HepG2 (cell line): ENCODE results near the gene ATP6V0D1. TPM values are rescaled to one million over a fixed set of nuclear protein-coding genes. Genes with fewer than 3 reads are reported as not detected.

ENCODE experiments used
- IRF9 ChIP-seq: sonication (generic); formaldehyde crosslinking; IDR thresholded peaks from 2 replicates; pipeline ENCODE4 v1.8.0; 2022; ENCODE audit warnings: missing genetic modification reagents, mild to moderate bottlenecking, borderline replicate concordance
- PHF8 ChIP-seq: sonication (generic); formaldehyde crosslinking; IDR thresholded peaks from 2 replicates; pipeline ENCODE4 v1.5.0; 2020; ENCODE audit warnings: missing genetic modification reagents
- RAD21 ChIP-seq: fragments of 450-650 bp; formaldehyde crosslinking; IDR thresholded peaks from 2 replicates; pipeline ENCODE4 v1.5.0; 2020; ENCODE audit warnings: mild to moderate bottlenecking
- RAD51 ChIP-seq: fragments of 450-650 bp; IDR thresholded peaks from 2 replicates; pipeline ENCODE4 v1.6.1; 2016; ENCODE audit warnings: borderline replicate concordance
- SALL1 ChIP-seq: sonication (generic); formaldehyde crosslinking; IDR thresholded peaks from 2 replicates; pipeline ENCODE4 v1.8.0; 2022; ENCODE audit warnings: mild to moderate bottlenecking, missing genetic modification reagents
- SAP130 ChIP-seq: IDR thresholded peaks from 2 replicates; pipeline ENCODE4 v1.6.1; 2016; ENCODE audit warnings: low read depth
- TMF1 ChIP-seq: sonication (generic); formaldehyde crosslinking; IDR thresholded peaks from 2 replicates; pipeline ENCODE4 v1.8.1; 2022; ENCODE audit warnings: low read depth, missing genetic modification reagents
- ZBTB1 ChIP-seq: sonication (generic); formaldehyde crosslinking; IDR thresholded peaks from 2 replicates; pipeline ENCODE4 v1.4.0; 2020; ENCODE audit warnings: missing genetic modification reagents, borderline replicate concordance
- ZBTB14 ChIP-seq: sonication (generic); formaldehyde crosslinking; IDR thresholded peaks from 2 replicates; pipeline ENCODE4 v1.4.0; 2020; ENCODE audit warnings: missing genetic modification reagents
- ZNF235 ChIP-seq: sonication (generic); formaldehyde crosslinking; IDR thresholded peaks from 2 replicates; pipeline ENCODE4 v1.8.1; 2023; ENCODE audit warnings: mild to moderate bottlenecking, missing genetic modification reagents, borderline replicate concordance
- ZNF280D ChIP-seq: sonication (generic); formaldehyde crosslinking; IDR thresholded peaks from 2 replicates; pipeline ENCODE4 v1.5.1; 2020; ENCODE audit warnings: mild to moderate bottlenecking, missing genetic modification reagents
- ZNF296 ChIP-seq: sonication (generic); formaldehyde crosslinking; conservative IDR thresholded peaks from 2 replicates; pipeline ENCODE4 v1.5.0; 2020; ENCODE audit warnings: mild to moderate bottlenecking, missing genetic modification reagents
- ZNF550 ChIP-seq: sonication (generic); formaldehyde crosslinking; IDR thresholded peaks from 2 replicates; pipeline ENCODE4 v1.4.0; 2020; ENCODE audit warnings: mild to moderate bottlenecking, missing genetic modification reagents, borderline replicate concordance
- polyA plus RNA-seq, 8 experiments: library from polyadenylated mRNA; depleted of rRNA in 3 of 8; stranded (reverse) in 7 of 8; unstranded in 1 of 8; fragments of >200 nt; fragmentation: Illumina TruSeq in 4 of 8; extraction: Trizol in 4 of 8; gene quantifications; 2 replicates each; pipeline versions ENCODE4 v1.2.1 to v1.2.3, GENCODE V29; 2011 to 2016; ENCODE audit warnings: low read depth in 4 of 8, missing spikeins in 1 of 8, mixed read lengths in 1 of 8; ENCODE audit not compliant: insufficient read depth in 1 of 8
- total RNA-seq, 5 experiments: library from RNA; depleted of rRNA; stranded (reverse); fragments of >200 nt; fragmentation: Illumina TruSeq; extraction: Trizol; gene quantifications; 2 replicates each; pipeline ENCODE4 v1.2.3, GENCODE V29; 2016; ENCODE audit warnings: low read depth in 1 of 5
- TF ChIP-seq, protein P1 (sequence below): sonication (generic); formaldehyde crosslinking; IDR thresholded peaks from 2 replicates; pipeline ENCODE4 v1.8.1; 2023; ENCODE audit warnings: mild to moderate bottlenecking, missing genetic modification reagents
- TF ChIP-seq, protein P2 (sequence below), 2 experiments: sonication (generic) in 1 of 2; formaldehyde crosslinking in 1 of 2; IDR thresholded peaks; 2 replicates each; pipeline versions ENCODE4 v1.4.0 to v1.6.1; 2016 to 2020; ENCODE audit warnings: borderline replicate concordance in 1 of 2, low read depth in 1 of 2, mild to moderate bottlenecking in 1 of 2, missing genetic modification reagents in 1 of 2

Gene ATP6V0D1
- total and polyA plus RNA-seq, 2 of the 13 experiments (the other 11 are each of a cell fraction or from before 2014, with no cell fraction given) = 51.1 to 61.3 TPM

DNA sequence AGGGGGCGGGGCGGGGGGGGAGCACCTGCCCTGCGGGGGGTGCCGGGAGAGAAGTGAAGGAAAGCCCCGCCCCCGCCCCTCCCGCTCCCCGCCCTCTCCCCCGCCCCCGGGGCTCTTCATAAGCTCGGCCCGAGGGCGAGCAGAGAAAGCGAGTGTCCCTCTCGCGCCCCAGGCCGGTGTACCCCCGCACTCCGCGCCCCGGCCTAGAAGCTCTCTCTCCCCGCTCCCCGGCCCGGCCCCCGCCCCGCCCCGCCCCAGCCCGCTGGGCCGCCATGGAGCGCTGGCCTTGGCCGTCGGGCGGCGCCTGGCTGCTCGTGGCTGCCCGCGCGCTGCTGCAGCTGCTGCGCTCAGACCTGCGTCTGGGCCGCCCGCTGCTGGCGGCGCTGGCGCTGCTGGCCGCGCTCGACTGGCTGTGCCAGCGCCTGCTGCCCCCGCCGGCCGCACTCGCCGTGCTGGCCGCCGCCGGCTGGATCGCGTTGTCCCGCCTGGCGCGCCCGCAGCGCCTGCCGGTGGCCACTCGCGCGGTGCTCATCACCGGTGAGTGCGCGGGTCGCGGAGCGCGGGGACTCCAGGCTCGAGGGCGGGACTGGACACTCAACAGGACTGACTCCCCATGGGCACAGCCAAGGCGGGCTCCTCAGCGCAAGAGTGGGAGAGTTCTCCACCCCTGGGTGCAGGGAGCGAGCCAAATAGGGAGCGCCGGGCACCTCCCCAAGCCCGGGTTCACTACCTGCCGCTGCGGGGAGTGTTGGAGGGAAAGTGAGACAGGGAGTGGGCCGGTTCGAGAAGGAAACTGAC is 49.8 kb downstream of the ATP6V0D1 start, which contains the start of gene HSD11B2 (continued):
- no peak for TF ChIP-seq RAD51
- peak; percentile 16; the same call in 1 of the 2 replicates for TF ChIP-seq TMF1 (CRISPR knock-in tag)
- TF ChIP-seq ZNF296 (CRISPR knock-in tag) = 0 out of 2 replicates have a peak, but pooled peaks have one; percentile 35
- TF ChIP-seq ZNF235 = 0 out of 2 replicates have a peak, but pooled peaks have one; percentile 61
- TF ChIP-seq SALL1 (CRISPR knock-in tag) = 0 out of 2 replicates have a peak, but pooled peaks have one; percentile 4
- peak; percentile 27; the same call in 1 of the 2 replicates for TF ChIP-seq SAP130 (CRISPR knock-in tag)
- no peak for TF ChIP-seq ZNF280D (CRISPR knock-in tag)
- no peak for TF ChIP-seq ZBTB1 (CRISPR knock-in tag)
- TF ChIP-seq PHF8 (CRISPR knock-in tag) = peak; percentile 17; the same call in 1 of the 2 replicates
- peak; percentile 32; the same call in 1 of the 2 replicates for TF ChIP-seq ZBTB14 (CRISPR knock-in tag)
- 0 out of 2 replicates have a peak, but pooled peaks have one; percentile 24 for TF ChIP-seq IRF9 (CRISPR knock-in tag)
- peak; percentile 83 for TF ChIP-seq RAD21
- TF ChIP-seq, protein P1, sequence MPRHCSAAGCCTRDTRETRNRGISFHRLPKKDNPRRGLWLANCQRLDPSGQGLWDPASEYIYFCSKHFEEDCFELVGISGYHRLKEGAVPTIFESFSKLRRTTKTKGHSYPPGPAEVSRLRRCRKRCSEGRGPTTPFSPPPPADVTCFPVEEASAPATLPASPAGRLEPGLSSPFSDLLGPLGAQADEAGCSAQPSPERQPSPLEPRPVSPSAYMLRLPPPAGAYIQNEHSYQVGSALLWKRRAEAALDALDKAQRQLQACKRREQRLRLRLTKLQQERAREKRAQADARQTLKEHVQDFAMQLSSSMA (CRISPR knock-in tag) = 0 out of 2 replicates have a peak, but pooled peaks have one; percentile 11
- no peak for TF ChIP-seq ZNF550 (CRISPR knock-in tag)
- TF ChIP-seq, protein P2, sequence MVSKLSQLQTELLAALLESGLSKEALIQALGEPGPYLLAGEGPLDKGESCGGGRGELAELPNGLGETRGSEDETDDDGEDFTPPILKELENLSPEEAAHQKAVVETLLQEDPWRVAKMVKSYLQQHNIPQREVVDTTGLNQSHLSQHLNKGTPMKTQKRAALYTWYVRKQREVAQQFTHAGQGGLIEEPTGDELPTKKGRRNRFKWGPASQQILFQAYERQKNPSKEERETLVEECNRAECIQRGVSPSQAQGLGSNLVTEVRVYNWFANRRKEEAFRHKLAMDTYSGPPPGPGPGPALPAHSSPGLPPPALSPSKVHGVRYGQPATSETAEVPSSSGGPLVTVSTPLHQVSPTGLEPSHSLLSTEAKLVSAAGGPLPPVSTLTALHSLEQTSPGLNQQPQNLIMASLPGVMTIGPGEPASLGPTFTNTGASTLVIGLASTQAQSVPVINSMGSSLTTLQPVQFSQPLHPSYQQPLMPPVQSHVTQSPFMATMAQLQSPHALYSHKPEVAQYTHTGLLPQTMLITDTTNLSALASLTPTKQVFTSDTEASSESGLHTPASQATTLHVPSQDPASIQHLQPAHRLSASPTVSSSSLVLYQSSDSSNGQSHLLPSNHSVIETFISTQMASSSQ (IDR thresholded peaks at IDR 0.05; ENCODE audit: low read depth) = no peak
- TF ChIP-seq, protein P2 (CRISPR knock-in tag; IDR thresholded peaks at IDR 0.05; ENCODE audit: borderline replicate concordance) = no peak
